ENCODE measurements around the gene PIGQ. TPM values are rescaled to one million over a fixed set of nuclear protein-coding genes. Genes with fewer than 3 reads are reported as not detected.

Gene PIGQ
- total and polyA plus RNA-seq, 2 of the 13 experiments (the other 11 are each of a cell fraction or from before 2014, with no cell fraction given), result 7.7 to 19.7 TPM

- TF ChIP-seq AFF4 (CRISPR knock-in tag; IDR thresholded peaks at IDR 0.05) (no peak), FUBP1 (CRISPR knock-in tag; IDR thresholded peaks at IDR 0.05; ENCODE audit: borderline replicate concordance) (no peak), SRSF1 (optimal IDR thresholded peaks at IDR 0.05; ENCODE audit: low read depth, low read length) (peak; percentile 32), ZFX (CRISPR knock-in tag; IDR thresholded peaks at IDR 0.05; ENCODE audit: low read depth) (no peak), ZNF513 (CRISPR knock-in tag; conservative IDR thresholded peaks at IDR 0.05) (no peak), HINFP (CRISPR knock-in tag; IDR thresholded peaks at IDR 0.05; ENCODE audit: low read depth) (no peak), AHDC1 (CRISPR knock-in tag; IDR thresholded peaks at IDR 0.05; ENCODE audit: borderline replicate concordance) (no peak), CHD2 (IDR thresholded peaks at IDR 0.05; ENCODE audit: low read depth, low read length) (no peak), CEBPB (IDR thresholded peaks at IDR 0.05; ENCODE audit: borderline replicate concordance, low read depth, low read length) (no peak), STAG1 (CRISPR knock-in tag; IDR thresholded peaks at IDR 0.05) (no peak), AGO2 (optimal IDR thresholded peaks at IDR 0.05; ENCODE audit: low read depth, low read length) (peak; percentile 1)
These were observed 44.6 kb upstream of the PIGQ start (continued) for GRCh38 chr16:525123-525519.

Data from HepG2 (cell line).